Mesendoderm (in vitro differentiated cells): ENCODE data around the gene OR10H1.

Experiments
- DNase-seq: peaks from one replicate; pipeline ENCODE4 v3.0.0; 2013
- H2AK5ac ChIP-seq: 2 replicates; pipeline ENCODE4 v1.6.1; 2013; ENCODE audit warnings: low read length, inconsistent platforms
- H2BK120ac ChIP-seq: 2 replicates; pipeline ENCODE4 v1.6.1; 2013; ENCODE audit warnings: low read depth, mild to moderate bottlenecking, low read length, moderate library complexity, mixed read lengths
- H2BK15ac ChIP-seq: replicated peaks from 2 replicates; pipeline ENCODE4 v1.6.1; 2013; ENCODE audit warnings: low read depth, mild to moderate bottlenecking, moderate library complexity
- H2BK5ac ChIP-seq: 2 replicates; pipeline ENCODE4 v1.6.1; 2013; ENCODE audit warnings: low read length, inconsistent platforms
- H3K18ac ChIP-seq: 2 replicates; pipeline ENCODE4 v1.6.1; 2013; ENCODE audit warnings: mild to moderate bottlenecking, low read length, mixed read lengths
- H3K23ac ChIP-seq: one replicate; pipeline ENCODE4 v1.6.1; 2013; ENCODE audit warnings: low read length
- H3K27ac ChIP-seq: 2 replicates; pipeline ENCODE4 v1.5.1; 2013; ENCODE audit warnings: low read depth, mild to moderate bottlenecking, inconsistent platforms, low read length, moderate library complexity
- H3K27me3 ChIP-seq: 2 replicates; pipeline ENCODE4 v1.6.1; 2013; ENCODE audit warnings: low read length, control low read depth, mild to moderate bottlenecking, inconsistent platforms; ENCODE audit not compliant: insufficient read depth, poor library complexity
- H3K36me3 ChIP-seq: 2 replicates; pipeline ENCODE4 v1.6.1; 2013; ENCODE audit warnings: low read length, inconsistent platforms; ENCODE audit not compliant: control insufficient read depth, insufficient read depth
- H3K4ac ChIP-seq: one replicate; pipeline ENCODE4 v1.6.1; 2013; ENCODE audit warnings: low read depth, mild to moderate bottlenecking, low read length, moderate library complexity
- H3K4me1 ChIP-seq: 2 replicates; pipeline ENCODE4 v1.6.1; 2013; ENCODE audit warnings: low read depth, low read length, inconsistent platforms; ENCODE audit not compliant: control insufficient read depth
- H3K4me2 ChIP-seq: 2 replicates; pipeline ENCODE4 v1.6.1; 2013; ENCODE audit warnings: low read length
- H3K4me3 ChIP-seq: 2 replicates; pipeline ENCODE4 v1.5.1; 2013; ENCODE audit warnings: mild to moderate bottlenecking, low read length
- H3K56ac ChIP-seq: one replicate; pipeline ENCODE4 v1.6.1; 2013; ENCODE audit warnings: low read length
- H3K79me1 ChIP-seq: 2 replicates; pipeline ENCODE4 v1.6.1; 2013; ENCODE audit warnings: low read length, inconsistent platforms
- H3K79me2 ChIP-seq: 2 replicates; pipeline ENCODE4 v1.6.1; 2013; ENCODE audit warnings: mild to moderate bottlenecking, low read length; ENCODE audit not compliant: control insufficient read depth, insufficient read depth
- H3K9ac ChIP-seq: 2 replicates; pipeline ENCODE4 v1.6.1; 2013; ENCODE audit warnings: low read length, inconsistent platforms
- H4K5ac ChIP-seq: one replicate; pipeline ENCODE4 v1.6.1; 2013; ENCODE audit warnings: low read length
- H4K8ac ChIP-seq: one replicate; pipeline ENCODE4 v1.6.1; 2013; ENCODE audit warnings: low read depth, mild to moderate bottlenecking, control low read depth, low read length, moderate library complexity
- WGBS: extraction: QIAGEN DNeasy Blood & Tissue Kit; methylation state at CpG from one replicate; pipeline ENCODE4 v1.1.7; 2013; ENCODE audit warnings: low lambda C conversion rate, missing lambda C conversion rate; ENCODE audit not compliant: insufficient coverage; ENCODE audit errors: extremely low coverage; 5-methylcytosine and 5-hydroxymethylcytosine counted together

Gene OR10H1

DNA sequence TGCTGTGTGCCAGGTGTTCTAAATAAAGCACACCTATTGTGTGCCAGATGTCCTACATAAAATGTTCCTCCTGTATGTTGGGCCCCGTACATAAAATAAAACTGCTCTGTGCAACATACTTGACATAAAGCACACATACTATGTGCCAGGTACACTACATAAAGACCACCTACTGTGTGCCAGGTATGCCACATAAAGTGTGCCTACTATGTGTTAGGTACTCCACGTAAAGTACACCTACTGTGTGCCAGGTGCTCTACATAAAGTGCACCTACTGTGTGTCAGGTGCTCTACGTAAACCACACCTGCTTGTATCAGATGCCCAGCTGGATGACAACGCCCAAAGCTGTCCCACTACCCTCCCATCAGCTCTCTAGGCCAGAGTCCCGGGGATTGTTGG is 33.8 kb downstream of the OR10H1 start:
- Histone ChIP-seq H3K27me3 (no peaks in the 10 kb centered on the region), H3K18ac (no peak overlapping the region), H3K4me3 (no peak overlapping the region), H3K56ac (no peak overlapping the region), H3K27ac (no peak overlapping the region), H3K4me1 (no peaks in the 10 kb centered on the region), H3K4me2 (no peak overlapping the region), H4K5ac (no peak overlapping the region), H2AK5ac (no peak overlapping the region), H2BK15ac (no peak overlapping the region), H3K36me3 (no peaks in the 10 kb centered on the region), H2BK5ac (no peak overlapping the region), H3K4ac (no peak overlapping the region), H3K79me2 (no peaks in the 10 kb centered on the region), H2BK120ac (no peak overlapping the region), H3K9ac (no peak overlapping the region), H3K79me1 (no peaks in the 10 kb centered on the region), H4K8ac (no peak overlapping the region), H3K23ac (no peak overlapping the region)
- no peak for DNase-seq
- no CpG with 5 or more reads among the region's 5 CpGs for WGBS

DNA sequence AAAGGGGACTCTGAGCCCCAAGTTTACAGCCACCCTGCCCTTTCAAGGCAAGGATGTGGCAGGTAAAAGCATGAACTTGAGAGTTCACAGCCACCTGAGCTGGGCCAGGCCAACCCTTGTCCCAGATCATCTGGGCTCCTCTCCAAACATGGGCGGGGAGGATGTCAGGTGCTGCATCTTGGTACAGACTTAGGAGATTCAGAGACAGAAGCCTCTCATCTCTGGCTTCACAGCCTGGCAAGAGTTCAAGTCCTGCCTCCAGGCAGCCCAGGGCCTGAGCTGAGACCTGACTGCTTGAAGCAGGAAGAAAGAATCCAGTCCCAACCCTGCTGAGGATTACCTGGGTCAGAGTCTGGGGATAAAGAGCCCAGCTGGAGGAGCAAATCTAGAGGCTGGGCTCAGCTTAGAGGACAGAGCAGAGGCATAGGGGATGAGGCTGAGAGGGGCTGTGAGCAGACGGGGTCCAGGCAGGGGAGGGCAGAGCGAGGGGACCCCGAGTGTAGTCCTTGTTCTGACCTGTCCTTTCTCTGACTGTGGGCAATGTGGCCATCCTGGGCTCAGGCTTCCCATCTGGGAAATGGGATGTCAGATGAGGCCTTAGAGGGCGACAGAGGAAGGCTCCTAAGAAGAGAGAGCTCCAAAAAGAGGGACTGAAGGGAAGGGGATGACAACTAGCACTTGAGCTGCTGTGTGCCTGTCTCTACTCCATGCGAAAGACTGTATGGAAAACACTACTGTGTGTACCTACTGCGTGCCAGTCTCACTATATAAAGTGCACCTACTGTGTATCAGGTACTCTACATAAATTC is 34.6 kb downstream of the OR10H1 start:
- Histone ChIP-seq H2BK5ac (no peak overlapping the region), H3K79me1 (no peaks in the 10 kb centered on the region), H3K4me1 (no peaks in the 10 kb centered on the region), H4K5ac (no peak overlapping the region), H3K23ac (no peak overlapping the region), H3K27me3 (no peaks in the 10 kb centered on the region), H3K4ac (no peak overlapping the region), H3K36me3 (no peaks in the 10 kb centered on the region), H3K9ac (no peak overlapping the region), H2AK5ac (no peak overlapping the region), H3K27ac (no peak overlapping the region), H3K56ac (no peak overlapping the region), H2BK120ac (no peak overlapping the region), H3K79me2 (no peaks in the 10 kb centered on the region), H2BK15ac (no peak overlapping the region), H3K4me2 (no peak overlapping the region), H4K8ac (no peak overlapping the region), H3K4me3 (no peak overlapping the region), H3K18ac (no peak overlapping the region)
- DNase-seq = no peak
- WGBS = no CpG with 5 or more reads among the region's 7 CpGs

DNA sequence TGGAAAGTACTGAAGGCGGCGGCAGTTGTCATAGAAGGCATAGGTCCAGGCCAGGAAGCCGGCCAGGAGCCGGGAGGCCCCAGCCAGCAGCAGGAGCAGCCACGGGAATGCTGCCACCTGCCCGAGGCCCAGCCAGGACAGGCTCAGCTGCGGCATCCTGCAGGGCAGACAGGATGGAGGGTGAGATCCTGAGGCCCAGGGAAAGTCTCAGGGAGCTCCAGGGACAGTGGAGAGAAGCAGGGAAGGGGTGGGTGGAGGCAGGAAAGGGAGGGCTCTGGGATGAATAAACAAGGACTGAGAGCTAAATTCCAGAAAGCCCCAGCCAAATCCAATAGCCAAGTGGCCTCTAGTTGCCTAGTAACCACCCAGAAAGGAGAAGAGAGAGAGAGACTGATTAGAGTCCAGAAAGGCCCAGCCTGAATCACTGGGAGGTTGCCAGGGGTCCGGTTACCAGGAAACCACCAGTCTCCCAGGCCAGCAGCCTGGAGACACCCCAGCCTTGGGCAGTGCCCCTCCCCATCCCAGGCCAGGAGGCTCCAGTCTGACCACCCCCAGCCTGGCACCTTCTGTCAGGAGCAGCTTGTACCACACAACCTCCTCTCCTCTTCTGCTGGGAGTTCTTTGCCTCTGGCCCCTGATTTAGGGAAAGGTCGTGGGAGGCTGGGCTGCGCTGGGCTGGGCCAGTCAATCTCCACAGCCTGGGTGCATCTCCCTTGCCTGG is 35.5 kb downstream of the OR10H1 start:
- H3K4me1 ChIP-seq = no peaks in the 10 kb centered on the region
- DNase-seq = no peak
- no CpG with 5 or more reads among the region's 10 CpGs for WGBS

DNA sequence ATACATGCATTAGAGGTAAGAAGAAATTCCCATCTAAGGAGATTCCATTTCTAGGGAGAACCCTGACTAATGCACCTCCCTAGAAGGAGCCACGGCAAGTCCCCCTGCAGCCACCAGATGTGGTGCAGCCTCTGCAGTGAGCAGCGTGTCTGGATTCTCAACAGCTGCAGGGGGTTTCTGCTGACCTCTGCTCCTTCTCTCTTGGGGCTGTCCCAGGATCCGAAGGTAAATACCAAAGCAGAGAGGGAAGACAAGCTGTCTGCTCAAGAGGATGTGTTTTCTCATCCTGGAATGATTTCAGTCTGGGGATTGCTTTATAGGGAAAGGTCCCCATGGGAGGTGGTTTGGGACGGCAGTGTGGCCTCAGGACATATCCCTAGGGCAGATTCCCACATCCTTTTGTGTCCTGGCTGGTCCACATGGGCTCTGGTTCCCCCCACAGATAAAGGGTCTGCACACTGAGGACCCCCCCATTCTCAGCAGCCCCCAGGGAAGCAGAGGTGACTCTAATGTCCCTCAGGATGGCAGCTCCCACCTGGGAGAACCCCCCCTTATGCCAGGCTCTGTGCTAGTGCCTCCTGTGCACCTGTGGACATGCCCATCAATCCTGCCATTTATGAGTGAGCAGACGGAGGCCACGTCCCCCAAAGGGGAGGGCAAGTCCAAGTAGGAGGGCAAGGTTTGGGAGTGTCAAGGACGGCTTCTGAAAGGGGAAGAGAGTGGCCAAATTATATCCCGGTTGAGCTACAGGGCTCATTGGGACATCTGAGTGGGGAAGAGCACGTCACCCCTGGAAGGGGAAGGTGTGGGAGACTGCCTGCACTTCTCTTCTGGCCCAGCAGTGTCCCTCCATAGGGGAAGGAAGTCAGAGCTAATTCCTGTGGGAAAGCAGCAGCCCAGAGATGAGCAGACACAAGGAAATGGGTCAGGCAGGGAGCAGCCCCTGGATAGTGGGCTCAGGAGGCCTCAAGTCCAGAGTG is 38.2 kb downstream of the OR10H1 start:
- Histone ChIP-seq H3K9ac (no peak overlapping the region), H3K36me3 (no peaks in the 10 kb centered on the region), H3K56ac (no peak overlapping the region), H3K79me2 (no peaks in the 10 kb centered on the region), H3K4ac (no peak overlapping the region), H3K23ac (no peak overlapping the region), H2BK5ac (no peak overlapping the region), H3K27ac (no peak overlapping the region), H3K27me3 (no peaks in the 10 kb centered on the region), H3K79me1 (no peaks in the 10 kb centered on the region), H3K4me2 (no peak overlapping the region), H2BK120ac (no peak overlapping the region), H2AK5ac (no peak overlapping the region), H3K4me1 (no peaks in the 10 kb centered on the region), H2BK15ac (no peak overlapping the region), H3K4me3 (no peak overlapping the region), H4K8ac (no peak overlapping the region), H3K18ac (no peak overlapping the region), H4K5ac (no peak overlapping the region)
- no peak for DNase-seq
- no CpG with 5 or more reads among the region's 9 CpGs for WGBS

More for the DNA sequence above, 35.5 kb downstream of the OR10H1 start:
- no peak overlapping the region for H3K23ac ChIP-seq
- H3K36me3 ChIP-seq = no peaks in the 10 kb centered on the region
- H3K56ac ChIP-seq = no peak overlapping the region
- no peak overlapping the region for H3K18ac ChIP-seq
- H2AK5ac ChIP-seq = no peak overlapping the region
- no peaks in the 10 kb centered on the region for H3K79me1 ChIP-seq
- no peak overlapping the region for H2BK15ac ChIP-seq
- no peak overlapping the region for H3K27ac ChIP-seq
- H3K79me2 ChIP-seq = no peaks in the 10 kb centered on the region
- H3K4me2 ChIP-seq = no peak overlapping the region
- H4K5ac ChIP-seq = no peak overlapping the region
- H3K9ac ChIP-seq = no peak overlapping the region
- H4K8ac ChIP-seq = no peak overlapping the region
- no peak overlapping the region for H3K4ac ChIP-seq
- no peak overlapping the region for H2BK5ac ChIP-seq
- no peak overlapping the region for H3K4me3 ChIP-seq
- H2BK120ac ChIP-seq = no peak overlapping the region
- no peaks in the 10 kb centered on the region for H3K27me3 ChIP-seq

DNA sequence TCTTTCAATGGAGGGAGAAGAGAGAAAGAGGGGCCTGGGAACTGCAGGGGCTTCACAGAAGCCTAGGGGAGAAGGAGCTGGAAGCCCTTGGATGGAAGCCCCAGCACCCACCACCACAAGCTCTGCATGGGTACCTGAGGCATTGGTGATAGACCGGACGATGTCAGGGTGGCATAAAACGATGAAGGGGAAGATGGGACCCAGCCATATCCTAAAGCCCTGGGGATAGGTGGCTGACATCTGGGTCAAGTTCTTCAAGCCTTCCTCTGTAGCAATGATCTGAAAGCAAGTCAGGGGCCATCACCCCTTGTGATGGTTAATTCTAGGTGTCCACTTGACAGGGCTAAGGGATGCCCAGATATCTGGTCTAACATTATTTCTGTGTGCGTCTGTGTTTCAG is 39.2 kb downstream of the OR10H1 start:
- H3K9ac ChIP-seq = no peak overlapping the region
- H3K23ac ChIP-seq = no peak overlapping the region
- H3K56ac ChIP-seq = no peak overlapping the region
- DNase-seq = no peak
- H3K36me3 ChIP-seq = no peaks in the 10 kb centered on the region
- H3K4me2 ChIP-seq = no peak overlapping the region
- no peak overlapping the region for H2BK15ac ChIP-seq
- no peaks in the 10 kb centered on the region for H3K79me1 ChIP-seq
- no peak overlapping the region for H3K18ac ChIP-seq
- H3K4me1 ChIP-seq = no peaks in the 10 kb centered on the region
- no CpG with 5 or more reads among the region's 4 CpGs for WGBS
- no peak overlapping the region for H4K5ac ChIP-seq
- H3K4me3 ChIP-seq = no peak overlapping the region
- no peak overlapping the region for H2AK5ac ChIP-seq
- H3K27ac ChIP-seq = no peak overlapping the region
- H3K4ac ChIP-seq = no peak overlapping the region
- no peaks in the 10 kb centered on the region for H3K79me2 ChIP-seq
- H4K8ac ChIP-seq = no peak overlapping the region
- H3K27me3 ChIP-seq = no peaks in the 10 kb centered on the region
- H2BK120ac ChIP-seq = no peak overlapping the region
- no peak overlapping the region for H2BK5ac ChIP-seq
